Fibroblast of peridontal ligament (primary cell): ENCODE data around the gene SLC9C1.

Experiments used
- DNase-seq: peaks from one replicate; pipeline ENCODE4 v3.0.0-alpha.2; 2010; ENCODE audit errors: extremely low read depth

SLC9C1 gene

DNA sequence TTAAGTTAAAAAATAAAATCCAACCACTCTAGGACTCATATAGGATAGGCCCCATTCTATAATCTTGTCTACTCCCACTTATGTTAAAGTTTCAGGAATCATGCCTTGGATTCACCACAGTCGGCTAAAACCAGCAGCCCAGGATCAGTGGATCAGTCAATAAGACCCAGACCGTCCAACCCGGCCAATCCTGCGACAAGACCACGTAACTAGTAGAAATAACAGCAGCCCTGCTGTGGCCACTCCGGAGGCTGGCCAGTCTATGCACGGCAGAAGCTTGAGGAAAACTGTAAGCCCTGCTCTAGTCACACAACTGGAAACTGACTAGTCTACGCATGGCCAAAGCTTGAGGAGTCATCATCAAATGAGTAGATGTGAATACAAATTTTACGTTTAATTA lies 12.8 kb upstream of the SLC9C1 start:
- DNase-seq = no peak

DNA sequence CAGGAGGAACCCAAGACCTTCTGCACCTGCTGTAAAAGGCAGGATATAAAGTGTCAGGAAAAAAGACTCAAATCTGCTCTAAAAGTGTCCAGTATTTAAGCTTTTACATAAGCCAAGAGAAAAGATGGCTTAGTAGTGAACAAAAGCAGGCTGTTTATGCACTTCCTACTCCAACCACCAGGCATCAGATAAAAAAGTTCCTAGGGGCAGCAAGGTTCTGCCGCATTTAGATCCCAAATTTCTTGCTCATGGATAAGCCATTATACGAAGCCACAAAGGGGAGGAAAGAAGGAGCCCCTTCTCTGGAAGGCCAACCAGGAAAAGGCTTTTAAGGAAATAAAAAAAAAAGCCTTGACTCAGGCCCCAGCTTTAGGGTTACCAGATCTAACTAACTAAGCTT lies 10.6 kb upstream of the SLC9C1 start:
- peak; percentile 25 for DNase-seq

DNA sequence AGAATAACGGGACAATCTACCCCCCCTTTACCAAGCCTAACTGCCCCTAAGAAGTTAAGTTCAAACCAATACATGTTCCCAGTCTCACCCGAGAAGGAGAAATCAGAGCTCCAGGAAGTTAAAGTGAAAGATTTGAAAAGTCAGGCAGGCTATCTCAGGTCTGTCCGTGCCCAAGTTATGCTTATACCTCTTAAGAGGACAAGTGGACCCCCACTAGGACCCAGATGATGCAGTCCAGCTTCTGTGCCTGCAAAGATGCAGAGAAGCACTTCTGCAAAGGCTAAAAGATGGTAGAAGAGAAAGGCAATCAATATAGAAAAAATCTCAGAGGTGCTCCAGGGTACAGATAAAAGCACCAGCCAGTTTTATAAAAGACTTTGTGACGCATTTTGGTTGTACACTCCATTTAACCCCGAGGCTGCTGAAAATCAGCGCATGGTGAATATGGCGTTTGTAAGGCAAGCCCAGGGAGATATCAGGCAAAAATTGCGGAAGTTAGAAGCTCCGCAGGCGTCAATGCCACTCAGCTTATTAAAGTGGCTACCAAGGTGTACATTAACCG lies 9.8 kb upstream of the SLC9C1 start:
- peak; percentile 38 for DNase-seq

DNA sequence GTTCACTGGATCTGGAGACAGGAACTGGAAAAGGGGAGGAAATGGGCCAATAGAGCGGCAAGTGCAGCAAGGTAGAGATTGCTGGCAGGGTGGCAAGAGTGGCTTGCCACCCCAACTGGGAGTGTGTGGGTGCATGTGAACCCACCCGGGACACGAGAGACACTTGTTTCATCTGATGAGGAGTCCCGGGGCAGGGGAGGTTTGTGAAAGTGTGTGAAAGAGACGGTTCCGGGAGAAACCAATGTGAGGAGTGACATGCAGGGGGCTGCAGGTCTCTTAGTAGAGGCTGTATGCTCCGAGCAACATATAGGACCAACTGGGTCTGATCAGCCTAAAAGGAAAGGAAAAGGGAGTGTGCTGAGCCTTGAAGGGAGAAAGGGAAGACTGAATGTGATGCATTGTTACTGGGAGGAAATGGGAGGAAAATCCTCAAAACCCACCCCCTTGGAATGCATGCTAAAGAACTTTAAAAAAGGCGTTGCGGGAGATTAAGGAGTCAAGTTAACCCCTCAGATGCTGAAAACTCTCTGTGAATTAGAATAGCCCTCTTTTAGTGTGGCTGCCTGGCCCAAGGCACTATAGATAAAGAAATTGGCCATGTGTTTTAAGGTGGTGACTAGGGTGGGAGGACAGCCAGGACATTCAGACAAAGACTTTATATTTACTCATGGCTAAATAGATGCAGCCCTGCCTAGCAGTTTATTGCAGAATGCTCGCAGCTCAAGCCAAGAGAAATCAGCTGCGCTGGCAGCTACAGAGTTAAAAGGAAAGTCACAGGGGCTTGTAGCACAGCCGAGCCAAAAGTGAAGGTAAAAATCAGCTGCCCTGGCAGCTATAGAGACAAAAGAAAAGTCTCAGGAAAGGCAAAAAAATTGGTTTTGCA lies 9.1 kb upstream of the SLC9C1 start:
- peak; percentile 20 for DNase-seq

DNA sequence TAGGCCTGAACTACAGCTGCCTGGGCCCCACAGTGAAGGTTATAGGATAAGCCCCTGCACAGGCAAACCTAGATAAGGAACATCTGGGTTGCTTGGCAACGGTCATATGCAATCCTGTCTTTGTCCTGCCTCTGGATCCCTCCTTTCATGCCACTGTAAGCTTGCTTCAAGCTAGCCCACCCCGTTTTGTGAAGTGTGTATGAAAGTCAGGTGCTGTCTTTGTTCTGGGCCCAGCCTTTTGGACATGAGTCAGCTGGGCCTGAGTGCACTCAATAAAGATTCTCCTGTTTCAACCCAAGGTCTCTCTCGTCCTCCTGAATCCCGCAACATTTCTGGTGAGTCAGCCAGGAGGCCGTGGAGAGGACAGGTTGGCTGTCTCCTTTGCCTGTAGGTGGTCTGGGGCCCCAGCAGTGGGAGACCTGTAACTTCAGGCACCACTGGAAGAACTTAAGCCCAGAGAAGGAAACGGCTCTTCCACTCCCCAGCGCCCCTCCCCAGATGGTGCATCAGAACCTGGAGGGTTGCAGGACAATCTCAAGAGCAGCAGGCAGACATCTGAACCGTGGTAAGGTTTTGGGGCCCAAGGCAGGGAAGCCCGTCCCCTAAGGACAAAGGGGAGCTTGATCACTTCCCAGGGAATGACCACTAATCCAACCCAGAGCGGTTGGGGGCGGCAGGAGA lies 8.3 kb upstream of the SLC9C1 start:
- DNase-seq = no peak

DNA sequence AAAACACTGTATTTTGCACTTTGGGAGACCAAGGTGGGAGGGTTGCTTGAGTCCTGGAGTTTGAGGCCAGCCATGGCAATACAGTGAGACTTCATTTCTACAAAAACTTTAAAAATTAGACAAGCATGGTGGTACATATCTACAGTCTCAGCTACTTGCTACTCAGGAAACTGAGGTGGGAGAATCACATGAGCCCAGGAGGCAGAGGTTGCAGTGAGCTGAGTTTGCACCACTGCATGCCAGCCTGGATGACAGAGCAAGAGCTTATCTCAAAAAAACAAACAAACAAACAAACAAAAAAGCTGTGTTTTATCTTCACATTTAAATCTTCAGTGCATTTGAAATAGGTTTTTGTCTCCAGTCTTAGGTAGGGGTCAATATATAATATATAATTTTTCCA lies 4.8 kb upstream of the SLC9C1 start:
- no peak for DNase-seq

DNA sequence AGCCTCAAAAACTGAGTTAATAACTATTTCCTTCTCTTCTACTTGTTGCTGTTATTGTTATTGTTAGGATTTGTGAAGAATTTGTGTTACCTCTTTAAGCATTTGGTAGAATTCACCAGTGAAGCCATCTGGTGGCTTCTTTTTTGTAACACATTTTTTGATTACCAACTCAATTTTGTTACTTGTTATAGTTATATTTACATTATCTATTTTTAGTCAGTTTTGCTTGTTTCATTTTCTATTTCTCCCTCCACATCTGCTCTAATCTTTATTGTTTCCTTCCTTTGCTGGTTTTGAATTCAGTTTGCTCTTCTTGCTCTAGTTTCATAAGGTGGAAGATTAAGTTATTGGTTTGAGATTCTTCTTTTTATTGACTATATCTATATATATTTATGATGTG lies 3.7 kb upstream of the SLC9C1 start:
- no peak for DNase-seq

DNA sequence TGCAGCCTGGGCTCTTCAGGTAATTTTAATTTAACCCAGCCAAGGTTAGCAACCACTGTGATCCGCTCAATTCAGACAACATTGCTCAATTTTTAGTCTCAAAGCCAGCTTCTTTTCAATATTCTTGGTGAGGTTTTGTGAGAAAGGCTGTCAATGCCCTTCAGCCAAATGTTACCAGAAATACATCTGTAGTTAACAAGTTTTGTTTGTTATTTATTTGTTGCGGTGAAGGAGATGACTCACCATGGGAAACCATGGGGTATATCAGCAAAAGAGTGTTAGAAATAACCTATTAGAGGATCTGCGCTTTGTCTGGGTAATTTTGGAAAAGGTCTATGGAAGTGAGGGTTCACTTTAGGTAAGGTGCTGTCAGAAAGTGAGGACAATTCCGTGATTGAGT lies 5.0 kb downstream of the SLC9C1 start:
- DNase-seq = no peak

DNA sequence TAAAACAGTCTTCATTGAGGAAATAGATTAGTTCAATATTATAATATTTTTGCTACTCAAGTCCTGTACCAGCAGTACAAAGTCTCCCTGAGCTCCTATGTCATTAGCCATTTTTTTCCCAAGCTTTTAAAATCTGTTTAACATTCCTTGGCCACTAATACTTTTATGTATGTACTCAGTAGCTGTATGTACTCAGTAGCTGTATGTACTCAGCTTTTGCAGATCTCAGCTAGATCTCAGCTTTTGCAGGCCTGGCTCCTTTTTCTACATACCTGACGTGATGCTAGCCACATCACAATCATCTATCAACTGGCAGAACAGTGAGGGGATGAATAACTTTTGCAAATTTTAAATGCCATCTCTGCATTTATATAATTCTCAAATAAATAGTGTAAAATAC lies 13.8 kb downstream of the SLC9C1 start:
- DNase-seq = no peak

DNA sequence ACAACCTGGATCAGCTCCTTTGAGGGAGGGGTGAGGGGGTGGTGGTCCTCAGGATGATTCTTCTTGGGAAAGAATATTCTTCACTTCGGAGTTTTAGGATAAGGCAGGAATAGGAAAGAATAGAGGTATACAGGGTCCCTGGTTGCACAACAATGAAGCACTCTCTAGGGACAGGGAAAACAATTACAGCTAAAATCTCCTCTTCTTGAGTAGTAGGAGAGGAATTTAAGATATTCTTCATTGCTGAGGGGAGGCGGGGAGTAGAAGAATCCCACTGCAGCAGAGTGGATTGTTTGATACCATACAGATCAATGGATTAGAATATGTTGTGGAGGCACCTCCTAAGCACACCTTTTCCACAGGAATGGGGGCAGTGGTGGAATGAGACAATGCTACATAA lies 20.5 kb downstream of the SLC9C1 start:
- DNase-seq = no peak

DNA sequence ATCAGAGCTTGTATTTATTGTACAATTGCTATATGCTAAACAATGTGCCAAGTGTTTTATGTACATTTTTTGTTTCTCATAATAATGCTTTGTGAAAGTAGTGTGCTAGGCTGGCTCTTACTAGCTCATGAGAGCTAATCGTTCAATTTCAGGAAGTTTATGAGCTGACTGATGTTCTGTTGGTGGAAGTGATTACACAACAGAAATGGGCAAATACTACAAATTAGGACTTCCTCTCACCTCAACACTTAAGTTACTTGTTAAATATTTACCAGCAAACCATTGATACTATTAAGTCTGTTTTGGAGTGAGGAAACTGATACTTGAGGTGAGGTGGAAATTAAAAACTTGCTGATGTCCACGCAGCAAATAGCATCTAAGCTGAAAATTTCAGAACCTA lies 32.3 kb downstream of the SLC9C1 start:
- no peak for DNase-seq

DNA sequence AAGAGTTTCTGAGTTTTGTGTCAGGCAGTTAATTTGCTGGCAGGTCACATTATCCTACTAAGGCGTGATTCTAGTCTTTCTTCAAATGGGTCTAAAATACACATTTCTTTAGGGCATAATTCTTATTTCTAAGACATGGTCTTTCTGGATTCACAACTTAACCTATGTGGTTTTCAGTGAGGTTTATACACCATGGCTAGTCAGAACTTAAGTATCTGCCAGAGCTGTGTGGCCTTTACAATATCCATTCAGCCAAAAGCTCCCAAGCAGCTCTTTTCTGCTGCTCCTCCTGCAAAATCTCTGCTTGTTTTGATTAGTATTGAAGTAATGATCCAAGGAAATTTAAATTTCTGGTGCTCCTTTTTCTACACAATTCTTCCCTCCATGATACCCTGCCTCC lies 33.5 kb downstream of the SLC9C1 start:
- no peak for DNase-seq

DNA sequence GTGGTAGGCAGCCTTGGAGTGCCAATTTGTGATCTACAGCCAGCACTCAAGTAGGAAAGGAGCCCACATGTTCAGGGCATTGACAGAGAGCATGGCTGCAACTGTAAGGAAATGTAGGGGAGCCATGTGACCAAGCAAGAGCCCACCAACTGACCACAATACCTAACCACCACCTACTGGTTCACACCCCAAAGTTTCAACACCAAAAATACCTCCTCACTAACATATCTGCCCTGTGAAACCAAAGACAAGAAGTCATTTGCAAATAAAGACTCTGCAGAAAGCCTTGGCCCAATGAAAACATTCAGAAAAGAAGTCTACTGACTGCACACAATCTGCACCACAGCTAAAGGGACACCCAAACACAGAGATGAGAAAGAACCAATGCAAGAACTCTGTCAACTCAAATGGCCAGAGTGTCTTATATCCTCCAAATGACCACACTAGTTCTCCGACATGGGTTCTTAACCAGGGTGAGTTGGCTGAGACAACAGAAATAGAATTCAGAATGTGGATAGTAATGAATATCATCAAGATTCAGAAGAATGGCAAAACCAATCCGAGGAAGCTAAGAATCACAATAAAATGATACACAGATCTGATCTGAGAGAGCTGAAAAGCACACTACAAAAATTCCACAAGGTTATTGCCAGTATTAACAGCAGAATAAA lies 40.6 kb downstream of the SLC9C1 start:
- DNase-seq = no peak

DNA sequence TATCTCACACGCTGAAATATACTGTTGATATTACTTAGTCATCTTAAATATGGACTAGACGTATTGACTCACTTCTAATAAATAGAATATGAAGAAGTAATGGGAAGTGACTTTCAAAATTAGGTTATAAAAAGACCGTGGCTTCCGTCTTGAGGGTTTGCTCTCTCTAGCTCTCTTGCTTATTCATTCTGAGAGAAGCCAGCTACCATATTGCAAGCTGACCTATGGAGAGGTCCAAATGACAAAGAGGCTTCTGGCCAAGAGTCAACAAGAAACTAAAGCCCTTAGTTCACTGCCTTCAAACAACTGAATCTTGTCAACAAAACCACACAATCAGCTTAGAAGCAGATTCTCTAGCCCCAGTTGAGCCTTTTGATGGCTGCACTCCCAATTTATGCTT lies 46.1 kb downstream of the SLC9C1 start:
- DNase-seq = no peak

DNA sequence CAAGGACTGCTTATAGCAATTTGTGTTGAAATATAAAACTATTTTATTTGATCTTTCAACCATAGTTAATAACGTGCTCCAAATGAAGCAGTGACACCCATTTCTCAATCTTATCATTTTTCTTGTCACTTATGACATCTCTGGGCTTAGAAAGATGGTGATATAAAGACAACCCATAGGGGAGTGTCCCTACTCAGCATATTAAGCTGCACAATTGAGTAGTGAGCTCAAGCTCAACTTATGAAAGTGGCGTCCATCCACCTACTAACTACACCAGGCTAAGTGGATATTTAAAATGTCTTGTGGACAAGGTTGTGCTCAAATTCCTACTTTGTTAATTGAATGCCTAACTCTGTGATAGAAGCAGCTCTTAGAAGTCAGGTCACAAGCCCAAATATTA lies 46.7 kb downstream of the SLC9C1 start:
- DNase-seq = no peak

DNA sequence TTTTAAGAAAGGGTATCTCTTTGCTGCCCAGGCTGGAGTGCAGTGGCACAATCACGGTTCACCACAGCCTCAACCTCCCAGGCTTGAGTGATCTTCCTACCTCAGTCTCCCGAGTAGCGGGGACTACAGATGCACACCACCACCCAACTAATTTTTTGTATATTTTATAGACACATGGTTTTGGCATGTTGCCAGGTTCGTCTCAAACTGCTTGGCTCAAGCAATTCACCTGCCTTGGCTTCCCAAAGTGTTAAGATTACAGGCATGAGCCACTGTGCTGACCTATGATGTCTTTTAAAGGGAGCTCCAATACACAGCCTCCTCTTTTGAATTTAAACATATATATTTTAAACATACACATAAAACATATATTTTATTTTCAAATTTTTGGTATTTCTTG lies 60.9 kb downstream of the SLC9C1 start:
- DNase-seq = peak; percentile 1

DNA sequence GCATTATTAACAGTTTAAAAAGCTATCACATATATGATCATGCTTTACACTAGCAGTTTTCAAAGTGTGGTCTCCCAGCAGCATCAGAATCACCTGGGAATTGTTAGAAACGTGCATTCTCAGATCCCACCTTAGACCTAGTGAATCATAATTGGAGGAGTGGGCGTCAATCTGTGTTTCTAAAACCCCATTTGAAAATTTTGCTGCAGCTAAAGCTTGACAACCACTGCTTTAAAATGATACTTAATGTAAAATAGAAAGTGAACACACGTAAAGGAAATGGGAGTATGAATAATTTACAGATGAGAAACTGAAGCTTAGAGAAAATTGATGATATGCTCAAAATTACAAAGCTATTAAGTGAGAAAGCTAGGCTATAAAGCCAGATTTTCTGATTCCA lies 62.3 kb downstream of the SLC9C1 start:
- no peak for DNase-seq

DNA sequence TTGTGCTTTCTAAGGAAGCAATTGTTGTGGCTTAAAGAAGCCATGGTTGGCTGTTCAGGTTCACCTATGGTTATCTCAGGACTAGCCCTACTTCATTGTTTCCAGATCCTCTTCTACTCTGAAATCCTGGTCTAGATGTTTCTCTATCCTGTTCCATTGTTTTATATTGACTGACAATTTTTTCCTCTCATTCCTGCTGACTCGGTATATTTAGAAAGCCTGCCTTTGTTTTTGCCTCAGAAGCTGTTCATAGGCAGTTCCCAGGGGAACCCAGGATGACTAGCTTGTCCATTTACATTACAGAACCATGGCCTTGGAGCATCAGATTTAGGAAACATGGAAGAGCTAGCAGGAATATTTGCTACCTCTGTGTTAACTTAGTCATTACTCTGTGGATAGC lies 64.0 kb downstream of the SLC9C1 start:
- no peak for DNase-seq

DNA sequence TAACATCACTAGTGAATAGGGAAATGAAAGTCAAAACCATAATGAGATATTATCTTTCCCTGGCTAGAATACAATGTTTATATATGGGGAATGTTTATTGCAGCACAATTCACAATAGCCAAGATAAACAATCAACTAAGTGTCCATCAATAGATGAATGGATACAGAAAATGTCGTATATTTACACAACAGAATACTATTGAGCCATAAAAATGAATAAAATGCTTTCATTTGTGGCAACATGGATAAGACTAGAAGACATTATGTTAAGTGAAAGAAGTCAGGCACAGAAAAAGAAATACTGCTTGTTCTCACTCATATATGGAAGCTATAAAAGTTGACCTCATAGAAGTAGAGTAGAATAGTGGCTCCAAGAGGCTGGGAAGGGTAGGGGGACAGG lies 65.2 kb downstream of the SLC9C1 start:
- no peak for DNase-seq

DNA sequence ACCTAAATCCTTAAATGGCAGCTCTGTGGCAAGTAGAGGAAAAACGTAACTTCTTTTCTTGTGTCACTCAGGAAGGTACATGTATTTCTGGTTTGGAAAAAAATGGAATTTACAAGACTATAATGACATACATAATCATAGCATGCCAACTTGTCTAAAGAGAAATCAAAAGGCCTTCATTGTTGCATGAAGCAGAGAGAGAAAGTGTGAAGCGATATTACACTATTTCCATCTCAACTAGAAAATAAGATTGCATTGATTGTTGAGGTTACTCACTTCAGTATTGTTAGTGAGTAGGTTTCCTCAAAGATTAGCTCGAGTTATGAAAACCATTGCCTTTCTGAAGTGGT lies 93.7 kb downstream of the SLC9C1 start:
- no peak for DNase-seq

DNA sequence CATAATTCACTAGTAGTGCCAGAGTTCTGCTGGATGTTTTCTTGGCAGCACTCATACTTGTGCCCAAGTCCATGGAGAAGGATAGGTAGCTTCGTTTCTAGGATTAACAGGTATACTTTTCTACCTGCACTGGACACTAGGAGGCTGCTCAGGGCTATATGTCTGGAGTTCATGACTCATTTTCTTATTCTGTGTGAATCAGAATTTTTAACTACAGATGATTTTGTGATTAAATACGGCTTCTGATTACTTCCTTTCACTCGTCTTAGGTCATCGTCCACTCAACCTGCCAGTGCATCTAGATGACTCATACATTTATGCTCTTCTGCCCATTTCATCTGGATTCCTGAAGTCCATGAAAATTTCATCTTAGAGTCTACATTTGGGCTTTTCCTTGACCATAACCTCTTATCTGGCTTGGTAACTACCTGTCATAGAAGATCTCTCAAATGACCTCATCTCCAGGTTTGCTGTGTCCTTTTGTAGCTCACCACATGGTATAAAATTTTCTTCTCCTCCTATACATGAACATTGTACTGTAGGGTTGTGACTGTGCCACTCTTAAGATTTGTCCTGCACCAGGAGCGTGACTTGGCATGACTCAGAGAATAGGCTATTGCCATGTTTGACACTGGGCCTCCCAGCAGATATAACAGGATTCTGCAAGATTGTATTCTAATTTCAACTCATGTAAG lies 94.2 kb downstream of the SLC9C1 start:
- no peak for DNase-seq

DNA sequence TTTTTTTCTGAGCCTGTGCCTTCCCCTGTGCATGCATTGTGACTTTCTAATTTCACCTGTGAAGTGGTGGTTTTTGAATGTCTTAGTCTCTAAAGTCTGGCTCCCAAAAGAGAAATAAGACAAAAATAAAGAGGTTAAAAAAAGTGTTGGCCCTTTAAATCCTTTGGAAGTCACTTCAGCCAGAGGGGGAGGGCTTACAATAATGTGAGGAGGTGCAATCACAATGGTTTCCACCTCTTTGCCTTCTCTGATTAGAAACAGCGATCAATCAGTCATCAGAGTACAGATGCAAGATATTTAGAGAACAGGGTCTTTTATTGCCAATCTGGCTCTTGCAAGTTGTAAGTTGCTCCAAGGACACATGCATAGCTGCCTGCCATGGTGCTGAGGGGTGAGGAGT lies 96.9 kb downstream of the SLC9C1 start:
- no peak for DNase-seq
